Cardiac muscle cell (in vitro differentiated cells and primary cell): ENCODE results near the gene NDUFB5. TPM values are rescaled to one million over a fixed set of nuclear protein-coding genes. Genes with fewer than 3 reads are reported as not detected.
"Not testable (repeated sequence)": the region's sequence is repeated elsewhere in the genome, so short reads cannot be mapped to it uniquely, and the experiment has no call there.

ENCODE experiments used
- DNase-seq, 2 donors: peaks; one replicate each; pipeline versions ENCODE4 v3.0.0 to v3.0.0-alpha.2; 2010 to 2017; ENCODE audit warnings: low read depth in 1 of 2, low spot score in 1 of 2
- H3K27ac ChIP-seq: fragments of 200-600 bp; sonication (generic); 2 replicates; pipeline ENCODE4 v1.5.1; 2016
- H3K27me3 ChIP-seq: fragments of 200-600 bp; sonication (generic); 2 replicates; pipeline ENCODE4 v1.6.0; 2016; ENCODE audit warnings: control low read depth
- H3K36me3 ChIP-seq: fragments of 200-600 bp; sonication (generic); 2 replicates; pipeline ENCODE4 v1.5.1; 2016; ENCODE audit warnings: control low read depth
- H3K4me1 ChIP-seq: fragments of 200-600 bp; sonication (generic); 2 replicates; pipeline ENCODE4 v1.8.1; 2017; ENCODE audit warnings: low read depth, mild to moderate bottlenecking, mixed run types
- H3K4me3 ChIP-seq: fragments of 200-600 bp; sonication (generic); 2 replicates; pipeline ENCODE4 v1.5.1; 2016; ENCODE audit warnings: mild to moderate bottlenecking
- H3K9me3 ChIP-seq: fragments of 200-600 bp; sonication (generic); 2 replicates; pipeline ENCODE4 v1.5.1; 2017; ENCODE audit warnings: low read depth, mild to moderate bottlenecking, control low read depth
- polyA plus RNA-seq: library from polyadenylated mRNA; unstranded; fragments of >200 nt; fragmentation: Nextera tagmentation; extraction: Ambion mirVana; gene quantifications from 2 replicates; pipeline ENCODE4 v1.2.1, GENCODE V29; 2016
- total RNA-seq: library from RNA; depleted of rRNA; stranded (reverse); fragments of >200 nt; gene quantifications from 2 replicates; pipeline ENCODE4 v1.2.3, GENCODE V29; 2016
- TF ChIP-seq, protein P1 (sequence below): IDR thresholded peaks from 2 replicates; pipeline ENCODE4 v1.5.1; 2012; ENCODE audit warnings: low read depth, mild to moderate bottlenecking, low read length

Gene NDUFB5
- total and polyA plus RNA-seq, 2 experiments from 2014 or later = 140 to 309 TPM

DNA sequence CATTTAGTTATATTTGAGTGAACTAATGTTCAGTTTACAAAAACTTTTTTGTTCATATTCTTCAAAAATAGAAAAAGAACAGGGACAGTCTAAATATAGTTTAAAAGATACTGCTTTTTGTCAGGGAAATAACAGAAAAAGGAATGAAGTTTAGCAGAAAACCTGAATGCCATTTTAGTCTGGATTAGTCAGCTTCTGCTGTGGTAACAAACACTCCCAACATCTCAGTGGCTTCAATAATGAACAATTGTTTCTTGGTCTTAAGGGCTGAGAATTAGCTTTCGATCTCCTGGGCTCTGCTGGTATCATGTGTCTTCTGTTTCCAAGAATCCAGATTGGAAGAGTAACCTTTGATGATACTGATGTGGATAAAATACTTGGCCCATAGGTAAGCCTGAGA, 35.9 kb downstream of the NDUFB5 start:
- H3K9me3 ChIP-seq = no peaks in the 10 kb centered on the region
- H3K4me3 ChIP-seq = no peak overlapping the region
- H3K27me3 ChIP-seq = no peaks in the 10 kb centered on the region
- H3K4me1 ChIP-seq = no peaks in the 10 kb centered on the region
- no peak overlapping the region for H3K27ac ChIP-seq
- H3K36me3 ChIP-seq = no peaks in the 10 kb centered on the region
- no peak for DNase-seq
- TF ChIP-seq, protein P1, sequence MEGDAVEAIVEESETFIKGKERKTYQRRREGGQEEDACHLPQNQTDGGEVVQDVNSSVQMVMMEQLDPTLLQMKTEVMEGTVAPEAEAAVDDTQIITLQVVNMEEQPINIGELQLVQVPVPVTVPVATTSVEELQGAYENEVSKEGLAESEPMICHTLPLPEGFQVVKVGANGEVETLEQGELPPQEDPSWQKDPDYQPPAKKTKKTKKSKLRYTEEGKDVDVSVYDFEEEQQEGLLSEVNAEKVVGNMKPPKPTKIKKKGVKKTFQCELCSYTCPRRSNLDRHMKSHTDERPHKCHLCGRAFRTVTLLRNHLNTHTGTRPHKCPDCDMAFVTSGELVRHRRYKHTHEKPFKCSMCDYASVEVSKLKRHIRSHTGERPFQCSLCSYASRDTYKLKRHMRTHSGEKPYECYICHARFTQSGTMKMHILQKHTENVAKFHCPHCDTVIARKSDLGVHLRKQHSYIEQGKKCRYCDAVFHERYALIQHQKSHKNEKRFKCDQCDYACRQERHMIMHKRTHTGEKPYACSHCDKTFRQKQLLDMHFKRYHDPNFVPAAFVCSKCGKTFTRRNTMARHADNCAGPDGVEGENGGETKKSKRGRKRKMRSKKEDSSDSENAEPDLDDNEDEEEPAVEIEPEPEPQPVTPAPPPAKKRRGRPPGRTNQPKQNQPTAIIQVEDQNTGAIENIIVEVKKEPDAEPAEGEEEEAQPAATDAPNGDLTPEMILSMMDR = no peak

DNA sequence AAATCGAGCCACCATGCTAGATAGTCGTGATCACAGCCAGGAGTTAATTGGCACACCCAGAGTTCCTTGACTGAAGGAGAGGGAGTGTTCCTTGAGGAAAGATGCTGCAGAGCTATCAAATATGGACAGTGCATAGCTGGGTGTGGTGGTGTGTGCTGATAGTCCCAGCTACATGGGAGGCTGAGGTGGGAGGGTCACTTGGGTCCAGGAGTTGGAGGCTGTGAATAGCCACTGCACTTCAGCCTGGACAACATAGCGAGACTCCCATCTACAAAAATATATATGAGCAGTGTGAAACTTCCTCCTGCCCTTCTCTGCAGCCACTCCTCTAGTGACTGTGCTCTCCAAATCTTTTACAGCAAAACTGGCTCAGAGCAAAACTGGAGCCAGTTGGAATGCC, 38.3 kb downstream of the NDUFB5 start:
- DNase-seq = no peak
- no peak overlapping the region for H3K27ac ChIP-seq
- H3K27me3 ChIP-seq = no peaks in the 10 kb centered on the region
- TF ChIP-seq, protein P1 = no peak
- no peaks in the 10 kb centered on the region for H3K36me3 ChIP-seq
- H3K4me3 ChIP-seq = no peak overlapping the region
- H3K9me3 ChIP-seq = no peaks in the 10 kb centered on the region
- no peaks in the 10 kb centered on the region for H3K4me1 ChIP-seq

DNA sequence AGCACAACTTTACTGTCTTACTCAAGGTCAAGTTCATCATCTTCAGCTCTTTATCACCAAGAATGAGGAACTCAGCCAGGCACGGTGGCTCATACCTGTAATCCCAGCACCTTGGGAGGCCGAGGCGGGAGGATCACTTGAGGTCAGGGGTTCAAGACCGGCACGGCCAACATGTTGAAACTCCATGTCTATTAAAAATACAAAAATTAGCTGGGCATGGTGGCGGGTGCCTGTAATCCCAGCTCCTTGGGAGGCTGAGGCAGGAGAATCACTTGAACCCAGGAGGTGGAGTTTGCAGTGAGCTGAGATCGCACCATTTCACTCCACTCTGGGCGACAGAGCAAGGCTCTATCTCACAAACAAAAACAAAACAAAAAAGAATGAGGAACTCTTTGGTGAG, 39.2 kb downstream of the NDUFB5 start:
- H3K4me1 ChIP-seq, H3K9me3 ChIP-seq, H3K27ac ChIP-seq, H3K27me3 ChIP-seq, H3K36me3 ChIP-seq, DNase-seq, H3K4me3 ChIP-seq: not testable (repeated sequence)

DNA sequence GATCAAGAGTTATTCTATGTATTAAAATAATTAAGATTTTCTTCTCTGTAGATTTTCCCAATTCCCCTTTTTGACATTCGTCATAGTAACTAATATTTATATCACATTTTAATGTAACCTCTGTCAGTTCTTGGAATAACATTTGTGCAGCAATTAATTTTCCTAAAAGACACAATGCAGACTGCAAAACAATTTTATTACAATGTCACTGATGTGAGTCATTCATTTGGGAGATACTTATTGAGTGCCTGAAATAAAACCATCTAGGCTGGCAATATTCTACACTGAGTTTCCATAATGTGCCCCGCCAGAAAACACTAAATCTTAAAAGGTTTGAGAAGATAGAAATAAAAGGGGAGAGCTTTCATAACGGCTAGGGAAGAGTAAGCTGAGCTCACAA, 41.6 kb downstream of the NDUFB5 start:
- no peak overlapping the region for H3K4me3 ChIP-seq
- H3K27me3 ChIP-seq = no peaks in the 10 kb centered on the region
- no peaks in the 10 kb centered on the region for H3K4me1 ChIP-seq
- H3K36me3 ChIP-seq = no peaks in the 10 kb centered on the region
- no peaks in the 10 kb centered on the region for H3K9me3 ChIP-seq
- TF ChIP-seq, protein P1 = no peak
- no peak for DNase-seq
- no peak overlapping the region for H3K27ac ChIP-seq

DNA sequence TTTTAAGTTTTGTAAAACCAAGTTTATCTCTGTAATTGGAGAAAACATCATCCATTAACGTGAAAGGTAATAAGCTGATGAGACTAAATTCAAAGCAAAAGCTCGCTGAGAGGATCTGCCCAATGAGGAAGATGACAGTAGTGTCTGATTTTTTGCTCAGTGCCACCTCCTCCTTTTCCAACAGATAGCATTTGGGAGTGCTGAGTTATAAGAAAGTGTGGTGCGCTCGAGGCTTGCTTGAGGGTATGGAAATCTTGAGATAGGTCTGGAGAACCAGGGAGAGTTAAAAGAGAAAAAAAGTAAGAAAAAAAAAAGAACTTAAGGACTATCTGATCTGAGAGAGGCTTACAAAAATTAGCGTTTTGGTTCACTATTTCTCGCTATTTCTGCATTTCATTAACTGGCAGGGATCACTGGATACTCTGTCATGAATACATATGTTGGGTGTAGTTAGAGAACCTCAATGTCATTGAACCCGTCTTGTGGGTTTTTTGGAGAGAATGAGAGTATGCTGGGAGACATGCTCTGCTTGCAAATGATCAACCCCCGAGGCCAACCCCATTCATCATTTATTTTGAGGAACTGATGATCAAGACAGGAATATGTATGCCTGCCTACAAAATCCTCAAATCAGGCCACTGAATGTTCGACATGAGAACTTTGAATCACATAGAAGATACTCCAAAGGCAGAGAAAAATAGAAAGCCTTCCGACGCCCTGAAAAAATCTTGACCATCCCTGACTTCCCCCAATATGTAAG, 47.3 kb downstream of the NDUFB5 start:
- no peak for DNase-seq
- Histone ChIP-seq H3K27ac (no peak overlapping the region), H3K9me3 (no peaks in the 10 kb centered on the region), H3K36me3 (no peaks in the 10 kb centered on the region), H3K4me3 (peak overlapping the region; percentile 84), H3K27me3 (no peaks in the 10 kb centered on the region), H3K4me1 (peaks cover 14% of the 10 kb centered on the region)
- TF ChIP-seq, protein P1 = no peak

DNA sequence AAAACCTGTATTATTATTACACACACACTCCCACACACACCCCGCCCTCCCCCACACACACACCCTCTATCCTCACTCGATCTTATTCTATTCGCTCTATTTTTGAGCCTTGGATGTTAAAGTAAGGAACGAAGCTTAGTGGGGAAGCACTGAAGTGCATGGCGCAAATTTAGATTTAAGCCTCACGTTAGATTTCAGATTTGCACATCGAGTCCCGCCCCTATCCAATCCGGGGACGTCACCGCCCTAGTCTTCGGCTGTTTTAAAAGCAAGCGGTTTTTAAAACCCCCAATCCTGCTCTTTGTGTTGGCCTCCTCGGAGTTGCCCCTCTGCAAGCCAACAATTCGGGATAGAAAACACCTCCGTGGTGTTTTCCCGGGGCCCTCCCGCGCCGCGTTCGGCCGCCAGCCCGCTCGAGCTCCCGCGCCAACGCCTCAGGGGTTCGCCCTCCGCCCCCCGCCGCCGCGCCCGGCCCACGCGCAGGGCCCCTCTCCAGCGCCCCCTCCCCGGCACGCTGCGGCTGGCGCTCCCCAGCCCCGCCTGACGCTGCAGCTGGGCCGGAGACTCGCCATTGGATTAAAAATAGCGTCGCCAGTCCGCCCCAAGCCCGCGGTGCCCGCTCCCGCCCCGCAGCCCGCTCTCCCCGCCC, 48.0 kb downstream of the NDUFB5 start, which contains the start of gene USP13:
TSS of gene USP13 (plus strand) at position 594 of the 649 bp plus-strand sequence. CDS start 186 bp downstream, outside the sequence.
- TF ChIP-seq, protein P1 = no peak
- peak within 1 kb of the TSS; percentile 84 for H3K4me3 ChIP-seq
- peak; percentile 88 to 91 for DNase-seq
- H3K27ac ChIP-seq = peak within 1 kb of the TSS; percentile 96
- H3K36me3 ChIP-seq = no peaks in the 10 kb centered on the region
- H3K9me3 ChIP-seq = no peaks in the 10 kb centered on the region
- H3K27me3 ChIP-seq = no peaks in the 10 kb centered on the region
- peaks cover 14% of the 10 kb centered on the region for H3K4me1 ChIP-seq
